Mesendoderm (in vitro differentiated cells): ENCODE measurements around the gene PTDSS2.

Experiments used
- DNase-seq: peaks from one replicate; pipeline ENCODE4 v3.0.0; 2013
- H2AK5ac ChIP-seq: 2 replicates; pipeline ENCODE4 v1.6.1; 2013; ENCODE audit warnings: low read length, inconsistent platforms
- H2BK120ac ChIP-seq: 2 replicates; pipeline ENCODE4 v1.6.1; 2013; ENCODE audit warnings: low read depth, mild to moderate bottlenecking, low read length, moderate library complexity, mixed read lengths
- H2BK15ac ChIP-seq: replicated peaks from 2 replicates; pipeline ENCODE4 v1.6.1; 2013; ENCODE audit warnings: low read depth, mild to moderate bottlenecking, moderate library complexity
- H2BK5ac ChIP-seq: 2 replicates; pipeline ENCODE4 v1.6.1; 2013; ENCODE audit warnings: low read length, inconsistent platforms
- H3K18ac ChIP-seq: 2 replicates; pipeline ENCODE4 v1.6.1; 2013; ENCODE audit warnings: mild to moderate bottlenecking, low read length, mixed read lengths
- H3K23ac ChIP-seq: one replicate; pipeline ENCODE4 v1.6.1; 2013; ENCODE audit warnings: low read length
- H3K27ac ChIP-seq: 2 replicates; pipeline ENCODE4 v1.5.1; 2013; ENCODE audit warnings: low read depth, mild to moderate bottlenecking, inconsistent platforms, low read length, moderate library complexity
- H3K27me3 ChIP-seq: 2 replicates; pipeline ENCODE4 v1.6.1; 2013; ENCODE audit warnings: low read length, control low read depth, mild to moderate bottlenecking, inconsistent platforms; ENCODE audit not compliant: insufficient read depth, poor library complexity
- H3K36me3 ChIP-seq: 2 replicates; pipeline ENCODE4 v1.6.1; 2013; ENCODE audit warnings: low read length, inconsistent platforms; ENCODE audit not compliant: control insufficient read depth, insufficient read depth
- H3K4ac ChIP-seq: one replicate; pipeline ENCODE4 v1.6.1; 2013; ENCODE audit warnings: low read depth, mild to moderate bottlenecking, low read length, moderate library complexity
- H3K4me1 ChIP-seq: 2 replicates; pipeline ENCODE4 v1.6.1; 2013; ENCODE audit warnings: low read depth, low read length, inconsistent platforms; ENCODE audit not compliant: control insufficient read depth
- H3K4me2 ChIP-seq: 2 replicates; pipeline ENCODE4 v1.6.1; 2013; ENCODE audit warnings: low read length
- H3K4me3 ChIP-seq: 2 replicates; pipeline ENCODE4 v1.5.1; 2013; ENCODE audit warnings: mild to moderate bottlenecking, low read length
- H3K56ac ChIP-seq: one replicate; pipeline ENCODE4 v1.6.1; 2013; ENCODE audit warnings: low read length
- H3K79me1 ChIP-seq: 2 replicates; pipeline ENCODE4 v1.6.1; 2013; ENCODE audit warnings: low read length, inconsistent platforms
- H3K79me2 ChIP-seq: 2 replicates; pipeline ENCODE4 v1.6.1; 2013; ENCODE audit warnings: mild to moderate bottlenecking, low read length; ENCODE audit not compliant: control insufficient read depth, insufficient read depth
- H3K9ac ChIP-seq: 2 replicates; pipeline ENCODE4 v1.6.1; 2013; ENCODE audit warnings: low read length, inconsistent platforms
- H4K5ac ChIP-seq: one replicate; pipeline ENCODE4 v1.6.1; 2013; ENCODE audit warnings: low read length
- H4K8ac ChIP-seq: one replicate; pipeline ENCODE4 v1.6.1; 2013; ENCODE audit warnings: low read depth, mild to moderate bottlenecking, control low read depth, low read length, moderate library complexity
- WGBS: extraction: QIAGEN DNeasy Blood & Tissue Kit; methylation state at CpG from one replicate; pipeline ENCODE4 v1.1.7; 2013; ENCODE audit warnings: low lambda C conversion rate, missing lambda C conversion rate; ENCODE audit not compliant: insufficient coverage; ENCODE audit errors: extremely low coverage; 5-methylcytosine and 5-hydroxymethylcytosine counted together

The PTDSS2 gene

DNA sequence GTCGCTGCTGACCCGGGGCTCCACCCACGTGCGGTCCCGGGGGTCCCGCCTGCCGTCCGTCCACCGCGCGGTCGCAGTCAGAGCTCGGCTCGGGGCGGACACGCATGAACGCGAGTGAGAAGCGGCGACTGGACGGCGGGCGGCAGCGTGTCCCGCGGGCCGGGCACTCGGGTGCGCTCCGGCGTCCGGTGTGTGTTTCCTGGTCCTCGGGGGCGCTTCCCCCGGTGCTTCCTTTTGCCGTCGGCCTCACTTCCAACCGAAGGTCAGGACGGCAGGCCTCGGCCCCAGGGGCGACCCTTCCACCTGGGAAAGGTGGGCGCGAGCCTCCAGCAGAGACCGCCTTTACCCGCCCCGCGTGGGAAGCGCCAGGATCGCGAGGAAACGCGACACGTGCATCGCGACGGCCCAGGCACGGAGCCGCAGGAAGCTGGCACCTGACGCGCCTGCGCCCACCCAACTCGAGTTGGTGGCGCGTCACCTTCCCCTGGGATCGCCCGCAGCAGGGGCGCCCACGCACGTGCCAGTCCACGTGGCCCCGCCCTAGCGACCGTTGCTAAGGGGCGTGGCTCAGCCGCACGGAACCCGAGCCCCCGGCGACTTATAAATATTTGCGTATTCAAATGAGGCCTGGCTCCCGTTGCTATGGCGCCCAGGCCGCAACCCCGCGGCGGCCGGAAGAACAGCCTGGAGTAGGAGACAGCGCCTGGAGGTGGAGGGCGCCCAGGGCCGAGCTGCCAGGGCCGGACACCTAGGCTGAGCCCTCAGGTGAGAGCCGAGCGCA, 87.0 kb downstream of the PTDSS2 start, which contains the start of gene LRRC56:
LRRC56 (plus strand) TSS at position 687 of the 781 bp plus-strand sequence. CDS start 3,158 bp downstream, outside the sequence.
- Histone ChIP-seq H3K9ac (peak within 1 kb of the TSS; percentile 61), H3K4ac (no peak within 1 kb of the TSS), H3K4me2 (peak within 1 kb of the TSS; percentile 74), H3K79me1 (peaks cover 12% of the 10 kb centered on the region), H3K27ac (no peak within 1 kb of the TSS), H3K36me3 (no peaks in the 10 kb centered on the region), H2AK5ac (no peak within 1 kb of the TSS), H3K56ac (peak within 1 kb of the TSS; percentile 88), H3K4me1 (peaks cover 4% of the 10 kb centered on the region), H3K79me2 (peaks cover 7% of the 10 kb centered on the region), H2BK120ac (no peak within 1 kb of the TSS), H4K5ac (no peak within 1 kb of the TSS), H3K23ac (peak within 1 kb of the TSS; percentile 91), H2BK5ac (no peak within 1 kb of the TSS), H3K18ac (peak within 1 kb of the TSS; percentile 11), H4K8ac (no peak within 1 kb of the TSS), H3K27me3 (no peaks in the 10 kb centered on the region), H3K4me3 (no peak within 1 kb of the TSS), H2BK15ac (no peak within 1 kb of the TSS)
- WGBS: no CpG with 5 or more reads among the region's 93 CpGs
- peak; percentile 92 for DNase-seq

- Histone ChIP-seq H3K36me3 (no peaks in the 10 kb centered on the region), H3K23ac (no peak overlapping the region), H3K79me2 (peaks cover 7% of the 10 kb centered on the region), H4K8ac (no peak overlapping the region), H3K4ac (no peak overlapping the region), H3K4me1 (peaks cover 4% of the 10 kb centered on the region), H3K27ac (no peak overlapping the region), H2BK120ac (no peak overlapping the region), H3K4me2 (peak overlapping the region; percentile 61), H3K4me3 (no peak overlapping the region), H2AK5ac (no peak overlapping the region), H3K79me1 (peaks cover 12% of the 10 kb centered on the region), H3K27me3 (no peaks in the 10 kb centered on the region), H2BK15ac (no peak overlapping the region), H4K5ac (no peak overlapping the region), H3K18ac (no peak overlapping the region), H3K9ac (peak overlapping the region; percentile 51), H2BK5ac (no peak overlapping the region), H3K56ac (peak overlapping the region; percentile 81)
- DNase-seq: no peak
- WGBS: no CpG with 5 or more reads among the region's 19 CpGs
Measured at GRCh38 chr11:537622-538430, 87.7 kb downstream of the PTDSS2 start.

- H2BK120ac ChIP-seq: no peak overlapping the region
- H2AK5ac ChIP-seq: no peak overlapping the region
- peaks cover 4% of the 10 kb centered on the region for H3K4me1 ChIP-seq
- no peak overlapping the region for H3K23ac ChIP-seq
- no peak overlapping the region for H2BK15ac ChIP-seq
- no CpG with 5 or more reads among the region's 20 CpGs for WGBS
- no peak overlapping the region for H4K5ac ChIP-seq
- no peak overlapping the region for H2BK5ac ChIP-seq
- no peak overlapping the region for H3K56ac ChIP-seq
- H3K4me2 ChIP-seq: no peak overlapping the region
- H3K4ac ChIP-seq: no peak overlapping the region
- H3K9ac ChIP-seq: no peak overlapping the region
- no peak for DNase-seq
- H3K27ac ChIP-seq: no peak overlapping the region
- H3K18ac ChIP-seq: no peak overlapping the region
- H4K8ac ChIP-seq: no peak overlapping the region
- H3K4me3 ChIP-seq: no peak overlapping the region
- H3K36me3 ChIP-seq: no peaks in the 10 kb centered on the region
- H3K79me2 ChIP-seq: peaks cover 7% of the 10 kb centered on the region
- H3K27me3 ChIP-seq: no peaks in the 10 kb centered on the region
- H3K79me1 ChIP-seq: peaks cover 11% of the 10 kb centered on the region
Measured at GRCh38 chr11:538431-539051, 88.5 kb downstream of the PTDSS2 start.

DNA sequence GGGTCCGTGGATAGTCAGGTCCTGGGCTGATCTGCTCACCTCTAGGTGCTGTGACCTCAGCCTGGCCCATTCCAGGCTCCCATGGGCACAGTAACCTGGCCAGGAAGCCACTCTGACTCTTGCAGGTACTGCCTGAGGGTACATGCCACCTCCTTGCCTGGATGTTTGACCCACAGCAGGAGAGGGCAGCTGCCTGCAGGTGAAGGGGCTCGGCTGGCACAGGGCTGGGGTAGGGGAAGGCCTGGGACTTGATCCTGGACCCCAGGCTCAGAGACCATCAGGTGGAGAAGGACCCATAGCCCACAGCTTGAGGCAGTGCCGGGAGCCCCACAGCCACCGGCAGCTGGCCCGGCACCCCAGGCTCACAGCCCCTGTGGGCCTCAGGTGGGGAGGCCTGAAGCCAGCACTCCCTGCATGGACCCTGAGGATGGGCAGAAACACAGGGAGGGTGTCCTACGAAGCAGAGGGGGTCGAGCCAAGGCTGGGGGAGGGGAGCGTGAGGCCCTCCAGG, 89.9 kb downstream of the PTDSS2 start:
- Histone ChIP-seq H3K27ac (no peak overlapping the region), H2AK5ac (no peak overlapping the region), H2BK120ac (no peak overlapping the region), H4K5ac (no peak overlapping the region), H2BK15ac (no peak overlapping the region), H3K79me1 (no peaks in the 10 kb centered on the region), H3K56ac (no peak overlapping the region), H3K4me2 (no peak overlapping the region), H3K9ac (no peak overlapping the region), H3K79me2 (no peaks in the 10 kb centered on the region), H4K8ac (no peak overlapping the region), H3K18ac (no peak overlapping the region), H2BK5ac (no peak overlapping the region), H3K23ac (peak overlapping the region; percentile 45), H3K4me1 (peaks cover 4% of the 10 kb centered on the region), H3K4me3 (no peak overlapping the region), H3K36me3 (no peaks in the 10 kb centered on the region), H3K4ac (no peak overlapping the region), H3K27me3 (no peaks in the 10 kb centered on the region)
- WGBS: no CpG with 5 or more reads among the region's 8 CpGs
- DNase-seq: no peak
